Measurements from ENCODE around the gene SPSB2. TPM values are rescaled to one million over a fixed set of nuclear protein-coding genes. Genes with fewer than 3 reads are reported as not detected.
A peak's percentile ranks its signal among the peaks of the same experiment; 100 is the strongest.

The SPSB2 gene
- total and polyA plus RNA-seq, 11 donors = 2.3 to 6.6 (median 3.5) TPM

DNA sequence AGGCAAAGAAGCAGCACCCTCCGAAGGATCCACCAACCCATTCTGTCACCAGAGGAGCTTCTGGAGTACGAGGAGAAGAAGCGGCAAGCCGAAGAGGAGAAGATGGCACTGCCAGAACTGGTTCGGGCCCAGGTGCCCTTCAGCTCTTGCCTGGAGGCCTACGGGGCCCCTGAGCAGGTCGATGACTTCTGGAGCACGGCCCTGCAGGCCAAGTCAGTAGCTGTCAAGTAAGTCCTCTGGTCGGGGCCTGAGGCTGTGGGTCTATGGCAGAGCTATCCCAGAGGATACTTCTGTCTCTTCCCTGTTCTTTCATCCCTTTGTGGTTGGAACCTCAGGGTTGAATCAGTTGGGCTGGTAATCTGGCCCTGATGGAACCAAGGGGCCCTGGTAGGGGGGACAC, 11.7 kb downstream of the SPSB2 start:
- intact Hi-C loops (cut with DNase I) = loop anchor here in 1 of 10 donors (10.0 kb wide), 1 partner anchor 103 kb away; no protein-coding TSS in a partner anchor
- TF ChIP-seq, protein P1, sequence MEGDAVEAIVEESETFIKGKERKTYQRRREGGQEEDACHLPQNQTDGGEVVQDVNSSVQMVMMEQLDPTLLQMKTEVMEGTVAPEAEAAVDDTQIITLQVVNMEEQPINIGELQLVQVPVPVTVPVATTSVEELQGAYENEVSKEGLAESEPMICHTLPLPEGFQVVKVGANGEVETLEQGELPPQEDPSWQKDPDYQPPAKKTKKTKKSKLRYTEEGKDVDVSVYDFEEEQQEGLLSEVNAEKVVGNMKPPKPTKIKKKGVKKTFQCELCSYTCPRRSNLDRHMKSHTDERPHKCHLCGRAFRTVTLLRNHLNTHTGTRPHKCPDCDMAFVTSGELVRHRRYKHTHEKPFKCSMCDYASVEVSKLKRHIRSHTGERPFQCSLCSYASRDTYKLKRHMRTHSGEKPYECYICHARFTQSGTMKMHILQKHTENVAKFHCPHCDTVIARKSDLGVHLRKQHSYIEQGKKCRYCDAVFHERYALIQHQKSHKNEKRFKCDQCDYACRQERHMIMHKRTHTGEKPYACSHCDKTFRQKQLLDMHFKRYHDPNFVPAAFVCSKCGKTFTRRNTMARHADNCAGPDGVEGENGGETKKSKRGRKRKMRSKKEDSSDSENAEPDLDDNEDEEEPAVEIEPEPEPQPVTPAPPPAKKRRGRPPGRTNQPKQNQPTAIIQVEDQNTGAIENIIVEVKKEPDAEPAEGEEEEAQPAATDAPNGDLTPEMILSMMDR (IDR thresholded peaks at IDR 0.05) = no peak
- no peak for TF ChIP-seq POLR2A (IDR thresholded peaks at IDR 0.05)
- Histone ChIP-seq H3K4me3 (no peak overlapping the region), H3K27me3 (no peaks in the 10 kb centered on the region), H3K27ac (no peak overlapping the region), H3K36me3 (peaks cover 4 to 96% (median 92%) of the 10 kb centered on the region in 9 donors), H3K4me1 (peaks cover 0 to under 1% (median 0%) of the 10 kb centered on the region in 12 donors), H3K9me3 (no peaks in the 10 kb centered on the region)
- WGBS, 4 donors = 91 to 96% (median 93%) methylated on average over 9 of the region's 9 CpGs
- DNase-seq (no peak), ATAC-seq (no peak)

DNA sequence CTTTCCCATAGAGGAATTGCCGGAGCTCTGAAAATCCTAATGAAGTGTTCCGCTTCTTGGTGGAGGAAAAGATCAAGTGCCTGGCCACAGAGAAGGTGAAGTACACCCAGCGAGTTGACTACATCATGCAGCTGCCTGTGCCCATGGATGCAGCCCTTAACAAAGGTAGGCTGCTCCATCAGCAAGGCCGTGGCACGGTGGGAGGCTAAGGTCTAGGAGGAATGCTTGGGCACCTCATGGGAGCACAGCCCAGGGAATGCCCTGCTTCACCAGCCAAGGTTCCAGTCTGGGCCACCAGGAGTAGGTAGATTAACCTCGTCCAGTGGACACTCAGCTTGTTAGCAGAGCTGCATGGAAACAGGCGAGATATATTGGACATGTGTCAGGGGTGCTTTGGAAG, 12.2 kb downstream of the SPSB2 start:
- intact Hi-C loops (cut with DNase I) = loop anchor here in 1 of 10 donors (10.0 kb wide), 1 partner anchor 104 kb away; no protein-coding TSS in a partner anchor

DNA sequence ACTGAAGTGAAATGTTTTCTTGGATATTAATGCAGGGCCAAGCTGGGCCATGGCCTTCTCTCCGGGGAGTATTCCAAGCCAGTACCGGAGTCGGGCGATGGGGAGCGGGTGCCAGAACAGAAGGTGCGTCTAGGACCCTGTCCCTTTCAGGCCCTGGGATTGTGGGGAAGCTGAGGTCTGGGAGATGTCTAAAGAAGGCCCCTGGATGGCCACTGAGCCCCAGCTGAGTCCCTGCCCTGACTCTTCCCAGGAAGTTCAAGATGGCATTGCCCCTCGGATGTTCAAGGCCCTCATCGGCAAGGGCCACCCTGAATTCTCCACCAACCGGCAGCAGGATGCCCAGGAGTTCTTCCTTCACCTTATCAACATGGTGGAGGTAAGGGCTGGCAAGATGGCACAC, 13.0 kb downstream of the SPSB2 start:
- intact Hi-C loops (cut with DNase I) = loop anchor here in 1 of 10 donors (10.0 kb wide), 1 partner anchor 105 kb away; no protein-coding TSS in a partner anchor
- H3K9me3 ChIP-seq = no peaks in the 10 kb centered on the region
- ATAC-seq (no peak), DNase-seq (peak in 1 of 5 donors; percentile 10)
- H3K36me3 ChIP-seq = peaks cover 4 to 100% (median 95%) of the 10 kb centered on the region in 9 donors
- no peak overlapping the region for H3K4me3 ChIP-seq
- H3K27me3 ChIP-seq = no peaks in the 10 kb centered on the region
- 93 to 97% (median 97%) methylated on average over 8 to 9 of the region's 9 CpGs for WGBS, 4 donors
- no peaks in the 10 kb centered on the region for H3K4me1 ChIP-seq
- TF ChIP-seq POLR2A (IDR thresholded peaks at IDR 0.05) = no peak
- TF ChIP-seq, protein P1 (IDR thresholded peaks at IDR 0.05) = no peak
- no peak overlapping the region for H3K27ac ChIP-seq

More for the DNA sequence above, 12.2 kb downstream of the SPSB2 start:
- H3K4me3 ChIP-seq = no peak overlapping the region
- peaks cover 4 to 100% (median 96%) of the 10 kb centered on the region in 9 donors for H3K36me3 ChIP-seq
- no peak overlapping the region for H3K27ac ChIP-seq
- H3K27me3 ChIP-seq = no peaks in the 10 kb centered on the region
- DNase-seq (no peak), ATAC-seq (no peak)
- H3K9me3 ChIP-seq = no peaks in the 10 kb centered on the region
- TF ChIP-seq, protein P1 (IDR thresholded peaks at IDR 0.05) = no peak
- TF ChIP-seq POLR2A (IDR thresholded peaks at IDR 0.05) = no peak
- H3K4me1 ChIP-seq = no peaks in the 10 kb centered on the region
- 93 to 97% (median 96%) methylated on average over 7 of the region's 7 CpGs for WGBS, 4 donors

DNA sequence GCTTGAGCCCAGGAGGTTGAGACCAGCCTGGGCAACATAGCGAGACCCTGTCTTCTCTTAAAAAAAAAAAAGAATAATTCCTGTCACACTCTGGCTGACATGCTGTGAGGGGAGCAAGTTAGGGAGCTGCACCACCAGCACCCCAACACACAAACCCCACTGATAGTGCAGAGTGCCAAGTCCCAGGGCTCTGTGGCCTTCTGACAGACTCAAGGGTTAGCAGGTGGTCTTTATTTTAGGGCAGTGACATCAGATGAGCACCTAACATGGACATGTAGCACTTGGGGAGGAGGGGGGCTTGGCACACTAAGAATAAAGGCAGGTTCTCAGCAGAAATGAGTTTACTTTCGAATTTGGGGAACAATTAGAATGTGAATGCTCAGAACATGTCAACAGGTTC, 14.3 kb downstream of the SPSB2 start:
- intact Hi-C loops (cut with DNase I) = no loop called here
- Histone ChIP-seq H3K27ac (no peak overlapping the region), H3K27me3 (no peaks in the 10 kb centered on the region), H3K36me3 (peaks cover 4 to 87% (median 85%) of the 10 kb centered on the region in 9 donors), H3K9me3 (no peaks in the 10 kb centered on the region), H3K4me1 (peaks cover 0 to 6% (median 0%) of the 10 kb centered on the region in 12 donors), H3K4me3 (no peak overlapping the region)
- TF ChIP-seq, protein P1 (IDR thresholded peaks at IDR 0.05) = no peak
- TF ChIP-seq POLR2A (IDR thresholded peaks at IDR 0.05) = no peak
- DNase-seq (no peak), ATAC-seq (no peak)
- 88 to 100% (median 95%) methylated on average over 2 of the region's 2 CpGs for WGBS, 4 donors

Measured in heart left ventricle (tissue), 16 donors.